ENCODE data around the gene ABHD15.

DNA sequence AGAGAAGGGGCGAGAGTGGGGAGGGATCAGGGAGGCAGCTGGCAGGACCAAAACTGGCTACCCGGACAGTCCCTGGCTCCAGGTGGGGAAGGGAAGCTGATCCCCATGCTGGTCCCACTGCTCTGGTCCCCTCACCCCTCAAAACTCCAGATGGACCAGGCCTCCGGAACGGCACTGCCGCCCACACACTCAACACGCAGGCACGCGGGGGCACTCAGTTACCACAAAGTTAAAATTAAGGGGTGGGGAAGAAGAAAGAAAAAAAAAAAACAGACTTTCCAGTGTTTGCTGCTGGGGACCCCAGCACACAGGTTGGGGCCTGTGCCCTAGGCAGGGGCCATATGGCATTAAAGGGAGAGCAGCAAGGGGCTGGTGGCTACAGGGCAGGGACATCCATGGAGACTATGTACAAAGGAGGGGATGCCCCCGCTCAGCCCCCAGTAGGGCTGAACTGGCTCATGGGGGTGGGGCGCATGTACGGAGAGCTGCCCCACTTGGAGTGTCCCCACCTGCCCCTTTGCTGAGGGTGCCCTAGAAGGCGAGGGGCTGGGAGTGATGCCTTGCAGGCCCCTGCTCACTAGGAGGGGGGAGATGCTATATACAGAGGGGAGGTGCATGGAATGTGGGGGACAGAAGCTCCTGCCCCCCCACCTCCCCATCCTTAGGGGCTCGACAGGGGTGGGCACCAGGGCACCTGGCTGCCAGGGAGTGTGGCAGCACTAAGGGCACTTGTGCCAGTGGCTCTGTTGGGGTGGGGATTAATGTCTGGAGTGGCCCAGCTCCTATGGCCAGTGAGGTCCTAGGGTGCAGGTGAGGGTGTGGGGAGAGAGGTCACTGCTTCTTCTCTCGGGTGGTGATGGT lies 7.3 kb upstream of the ABHD15 start:
- TF ChIP-seq POLR2AphosphoS5 (IDR thresholded peaks at IDR 0.05; ENCODE audit: insufficient read depth in 1 of 2, low read depth in 1 of 2) (peak in 1 of 2 donors; percentile 9), POLR2A (IDR thresholded peaks at IDR 0.05) (no peak)
